DND-41 (cell line): ENCODE measurements around the gene CXCL6.

Experiments used
- ATAC-seq: fragments of 200-7000 bp; cut with Tn5 transposase; 3 replicates; pipeline ENCODE4 v1.9.1; 2021; ENCODE audit warnings: low read depth; ENCODE audit not compliant: insufficient read depth
- DNase-seq: peaks from one replicate; pipeline ENCODE4 v3.0.0-alpha.2; 2020
- H2AFZ ChIP-seq: 2 replicates; pipeline ENCODE4 v1.6.0; 2012; ENCODE audit warnings: low read depth, low read length
- H3K27ac ChIP-seq: 2 replicates; pipeline ENCODE4 v1.5.1; 2012; ENCODE audit warnings: low read length, inconsistent platforms
- H3K27me3 ChIP-seq: fragments of 200-600 bp; sonication (generic); 2 replicates; pipeline ENCODE4 v1.6.0; 2012; ENCODE audit warnings: low read length, mild to moderate bottlenecking, inconsistent platforms; ENCODE audit not compliant: insufficient read depth, poor library complexity
- H3K36me3 ChIP-seq: 2 replicates; pipeline ENCODE4 v1.5.1; 2012; ENCODE audit warnings: low read length, inconsistent platforms; ENCODE audit not compliant: insufficient read depth
- H3K4me1 ChIP-seq: 2 replicates; pipeline ENCODE4 v1.5.1; 2012; ENCODE audit warnings: mild to moderate bottlenecking, low read length; ENCODE audit not compliant: insufficient read depth
- H3K4me2 ChIP-seq: 2 replicates; pipeline ENCODE4 v1.6.0; 2012; ENCODE audit warnings: mild to moderate bottlenecking, moderate library complexity, low read length, inconsistent platforms; ENCODE audit not compliant: insufficient read depth
- H3K4me3 ChIP-seq, 2 experiments: fragments of 200-600 bp in 1 of 2; shearing (Covaris generic) in 1 of 2; 2 replicates each; pipeline ENCODE4 v1.5.1; 2012 to 2016; ENCODE audit warnings: inconsistent platforms in 2 of 2, low read length in 2 of 2, mild to moderate bottlenecking in 2 of 2, low read depth in 1 of 2, moderate library complexity in 1 of 2
- H3K79me2 ChIP-seq: 2 replicates; pipeline ENCODE4 v1.6.0; 2012; ENCODE audit warnings: low read length, inconsistent platforms; ENCODE audit not compliant: insufficient read depth
- H3K9ac ChIP-seq: 2 replicates; pipeline ENCODE4 v1.6.0; 2012; ENCODE audit warnings: low read depth, mild to moderate bottlenecking, inconsistent platforms, low read length, moderate library complexity
- H3K9me3 ChIP-seq: 2 replicates; pipeline ENCODE4 v1.5.1; 2012; ENCODE audit warnings: low read length, moderate library complexity, mild to moderate bottlenecking, inconsistent platforms; ENCODE audit not compliant: insufficient read depth, severe bottlenecking
- H4K20me1 ChIP-seq: 2 replicates; pipeline ENCODE4 v1.6.0; 2012; ENCODE audit warnings: low read length; ENCODE audit not compliant: insufficient read depth
- CTCF ChIP-seq: IDR thresholded peaks from 2 replicates; pipeline ENCODE4 v1.5.1; 2012; ENCODE audit warnings: borderline replicate concordance, low read length, moderate library complexity, mild to moderate bottlenecking; ENCODE audit not compliant: poor library complexity, severe bottlenecking; ENCODE audit errors: extremely low read depth
- EZH2 ChIP-seq: IDR thresholded peaks from 3 replicates; pipeline ENCODE4 v1.6.1; 2012; ENCODE audit warnings: borderline replicate concordance, low read depth, mild to moderate bottlenecking, moderate library complexity, low read length, inconsistent platforms; ENCODE audit not compliant: severe bottlenecking

CXCL6 gene

GRCh38 chr4:73844806-73845205 is 8.3 kb downstream of the CXCL6 start:
- Histone ChIP-seq H3K36me3 (no peaks in the 10 kb centered on the region), H3K4me2 (no peak overlapping the region), H3K4me3 (no peak overlapping the region)

GRCh38 chr4:73847526-73848182 is 11.2 kb downstream of the CXCL6 start:
- Histone ChIP-seq H3K4me3 (no peak overlapping the region), H3K4me1 (no peaks in the 10 kb centered on the region), H3K9ac (no peak overlapping the region), H3K9me3 (no peaks in the 10 kb centered on the region), H3K4me2 (no peak overlapping the region), H4K20me1 (no peaks in the 10 kb centered on the region), H3K79me2 (no peaks in the 10 kb centered on the region), H2AFZ (no peak overlapping the region), H3K27ac (no peak overlapping the region), H3K27me3 (no peaks in the 10 kb centered on the region), H3K36me3 (no peaks in the 10 kb centered on the region)
- no peak for TF ChIP-seq EZH2
- no peak for TF ChIP-seq CTCF
- DNase-seq (no peak), ATAC-seq (no peak)

More at GRCh38 chr4:73844806-73845205, 8.3 kb downstream of the CXCL6 start:
- no peaks in the 10 kb centered on the region for H4K20me1 ChIP-seq
- no peak for TF ChIP-seq EZH2
- TF ChIP-seq CTCF: no peak
- no peaks in the 10 kb centered on the region for H3K4me1 ChIP-seq
- no peak overlapping the region for H2AFZ ChIP-seq
- H3K9me3 ChIP-seq: no peaks in the 10 kb centered on the region
- no peak for DNase-seq
- no peaks in the 10 kb centered on the region for H3K79me2 ChIP-seq
- H3K9ac ChIP-seq: no peak overlapping the region
- no peak overlapping the region for H3K27ac ChIP-seq
- no peaks in the 10 kb centered on the region for H3K27me3 ChIP-seq
- ATAC-seq: no peak

- no peak overlapping the region for H3K4me3 ChIP-seq
- H3K79me2 ChIP-seq: no peaks in the 10 kb centered on the region
- H3K4me1 ChIP-seq: no peaks in the 10 kb centered on the region
- DNase-seq: no peak
- no peak for ATAC-seq
- no peaks in the 10 kb centered on the region for H3K36me3 ChIP-seq
- H3K4me2 ChIP-seq: no peak overlapping the region
- TF ChIP-seq EZH2 (no peak), CTCF (no peak)
- H3K9me3 ChIP-seq: no peaks in the 10 kb centered on the region
- no peak overlapping the region for H3K27ac ChIP-seq
- no peak overlapping the region for H2AFZ ChIP-seq
- H3K9ac ChIP-seq: no peak overlapping the region
- no peaks in the 10 kb centered on the region for H3K27me3 ChIP-seq
- no peaks in the 10 kb centered on the region for H4K20me1 ChIP-seq
Measured at GRCh38 chr4:73848183-73848777, 11.8 kb downstream of the CXCL6 start.
